Pancreas (tissue), 10 donors: ENCODE measurements around the gene SMOC2. TPM values are rescaled to one million over a fixed set of nuclear protein-coding genes. Genes with fewer than 3 reads are reported as not detected.
"Not testable (repeated sequence)": the region's sequence is repeated elsewhere in the genome, so short reads cannot be mapped to it uniquely, and the experiment has no call there.

Experiments used
- ATAC-seq, 4 donors: fragments of 200-7000 bp; cut with Tn5 transposase; one replicate each; pipeline versions ENCODE4 v1.8.0 to v1.9.1; 2020; ENCODE audit warnings: mild to moderate bottlenecking in 4 of 4, moderate library complexity in 4 of 4
- DNase-seq, 6 donors: peaks; one replicate each; pipeline ENCODE4 v3.0.0-alpha.2; 2020
- FAIRE-seq: peaks from 2 replicates; lab custom pipeline; 2012; peaks lifted over from hg19 to GRCh38; lab: Jason Lieb, UNC
- H3K27ac ChIP-seq, 4 donors: fragments of 200-600 bp; sonication (generic); 1 replicate in 3 of 4; 2 replicates in 1 of 4; pipeline versions ENCODE4 v1.5.0 to v1.8.0; 2020
- H3K27me3 ChIP-seq, 4 donors: fragments of 200-600 bp; one replicate each; pipeline ENCODE4 v1.8.0; 2021
- H3K36me3 ChIP-seq, 3 donors: fragments of 200-600 bp; sonication (generic) in 1 of 3; one replicate each; pipeline versions ENCODE4 v1.5.0 to v1.8.0; 2020 to 2021
- H3K4me1 ChIP-seq, 3 donors: fragments of 200-600 bp; one replicate each; pipeline ENCODE4 v1.8.0; 2021
- H3K4me3 ChIP-seq, 4 donors: fragments of 200-600 bp; sonication (generic) in 2 of 4; one replicate each; pipeline versions ENCODE4 v1.5.0 to v1.8.0; 2020 to 2021
- H3K9me3 ChIP-seq, 4 donors: fragments of 200-600 bp; one replicate each; pipeline ENCODE4 v1.8.0; 2021
- CTCF ChIP-seq, 4 donors: fragments of 200-600 bp; sonication (generic) in 3 of 4; IDR thresholded peaks; one replicate each; pipeline versions ENCODE4 v1.5.0 to v1.8.0; 2021; ENCODE audit warnings: antibody characterized with exemption in 4 of 4
- WGBS, 2 donors: extraction: QIAGEN DNeasy Blood & Tissue Kit; methylation state at CpG; one replicate each; pipeline ENCODE4 v1.1.7; 2013; 5-methylcytosine and 5-hydroxymethylcytosine counted together
- intact Hi-C, 3 donors: fragments of 100-400 bp; cut with DNase I; formaldehyde crosslinking; loops; one replicate each; pipeline versions ENCODE4 v1.11.1 to v1.14.2; 2022
- polyA plus RNA-seq, 2 donors: library from polyadenylated mRNA; stranded (reverse); fragments of 200-250 nt; gene quantifications; one replicate each; pipeline ENCODE4 v1.2.3, GENCODE V29; 2013
- total RNA-seq, 6 donors: library from RNA; stranded (reverse); fragmentation: NEBNext Ultra II Directional in 4 of 6; extraction: Animal tissue kit (Norgen Biotek cat#: 25700) in 4 of 6; gene quantifications; one replicate each; pipeline versions ENCODE4 v1.2.1 to v1.2.4, GENCODE V29; 2021 to 2023
- donor health status: healthy with polysubstance abuse.
- donor health status: DM: no; HTN: no; CAD: no; lungs with moderate emphysema.
- donor health status: DM: no; HTN: no; CAD: no.
- donor health status: control.
- donor health status: control.
- donor health status: Bipolar disorder and iron deficiency.
- donor health status: DM: yes; HTN: yes; CAD: no.
- donor health status: DM: no; HTN: no; CAD: no.
- donor health status: DM: no; HTN: no; CAD: no.
- donor health status: DM: yes; HTN: yes; CAD: no.

SMOC2 gene
- total and polyA plus RNA-seq, 8 donors = 2.5 to 18.4 (median 6.5) TPM

- no peaks in the 10 kb centered on the region for H3K27me3 ChIP-seq
- no peaks in the 10 kb centered on the region for H3K36me3 ChIP-seq
- H3K4me1 ChIP-seq = peaks cover 0 to 3% (median 3%) of the 10 kb centered on the region in 3 donors
- intact Hi-C loops = no loop called here
- H3K9me3 ChIP-seq = no peaks in the 10 kb centered on the region
- H3K4me3 ChIP-seq = no peak overlapping the region
- TF ChIP-seq CTCF (IDR thresholded peaks at IDR 0.05) = no peak
- FAIRE-seq (no peak), ATAC-seq (no peak), DNase-seq (no peak)
- 88 to 94% methylated on average over 22 of the region's 22 CpGs for WGBS, 2 donors
- no peak overlapping the region for H3K27ac ChIP-seq
Observed at GRCh38 chr6:168535711-168536110, 94.7 kb downstream of the SMOC2 start.

- no peak for DNase-seq
- peaks cover 0 to 3% (median 3%) of the 10 kb centered on the region in 3 donors for H3K4me1 ChIP-seq
- H3K27me3 ChIP-seq = no peaks in the 10 kb centered on the region
- no peak overlapping the region for H3K27ac ChIP-seq
- no peak overlapping the region for H3K4me3 ChIP-seq
- no peak for TF ChIP-seq CTCF (IDR thresholded peaks at IDR 0.05)
- ATAC-seq = no peak
- intact Hi-C loops = no loop called here
- 74 to 79% methylated on average over 7 of the region's 7 CpGs for WGBS, 2 donors
- H3K36me3 ChIP-seq = no peaks in the 10 kb centered on the region
- FAIRE-seq = no peak
- no peaks in the 10 kb centered on the region for H3K9me3 ChIP-seq
Observed at GRCh38 chr6:168536196-168536595, 95.2 kb downstream of the SMOC2 start.

GRCh38 chr6:168536665-168537539, 95.9 kb downstream of the SMOC2 start:
- H3K4me1 ChIP-seq = peaks cover 0 to 3% (median 3%) of the 10 kb centered on the region in 3 donors
- no peak for TF ChIP-seq CTCF (IDR thresholded peaks at IDR 0.05)
- no peaks in the 10 kb centered on the region for H3K9me3 ChIP-seq
- H3K27me3 ChIP-seq = no peaks in the 10 kb centered on the region
- FAIRE-seq = no peak
- H3K4me3 ChIP-seq = no peak overlapping the region
- H3K27ac ChIP-seq = no peak overlapping the region
- ATAC-seq = no peak
- intact Hi-C loops = no loop called here
- no peak for DNase-seq
- WGBS, 2 donors = 90% methylated on average over 17 of the region's 17 CpGs
- H3K36me3 ChIP-seq = no peaks in the 10 kb centered on the region

GRCh38 chr6:168537540-168537884, 96.5 kb downstream of the SMOC2 start:
- ATAC-seq (no peak), DNase-seq (no peak), FAIRE-seq (no peak)
- Histone ChIP-seq H3K4me3 (no peak overlapping the region), H3K27me3 (no peaks in the 10 kb centered on the region), H3K27ac (no peak overlapping the region), H3K4me1 (peaks cover 0 to 3% (median 3%) of the 10 kb centered on the region in 3 donors), H3K36me3 (no peaks in the 10 kb centered on the region), H3K9me3 (no peaks in the 10 kb centered on the region)
- 89 to 92% methylated on average over 10 of the region's 10 CpGs for WGBS, 2 donors
- intact Hi-C loops = no loop called here
- no peak for TF ChIP-seq CTCF (IDR thresholded peaks at IDR 0.05)

GRCh38 chr6:168538188-168538891, 97.4 kb downstream of the SMOC2 start:
- WGBS, 2 donors = 79% methylated on average over 12 to 14 of the region's 14 CpGs
- H3K4me3 ChIP-seq, H3K4me1 ChIP-seq, H3K27ac ChIP-seq, intact Hi-C loops, DNase-seq, FAIRE-seq, H3K27me3 ChIP-seq, H3K9me3 ChIP-seq, ATAC-seq, H3K36me3 ChIP-seq: not testable (repeated sequence)
